Smooth muscle cell (in vitro differentiated cells): ENCODE results near the gene NTN1. TPM values are rescaled to one million over a fixed set of nuclear protein-coding genes. Genes with fewer than 3 reads are reported as not detected.

ENCODE experiments used
- DNase-seq: peaks from one replicate; lab custom pipeline; 2025; ENCODE audit not compliant: unreplicated experiment; lab: John Stamatoyannopoulos, UW
- H2AFZ ChIP-seq: fragments of 200-600 bp; sonication (generic); 2 replicates; pipeline ENCODE4 v1.6.0; 2016; ENCODE audit warnings: antibody characterized with exemption, low read depth, mild to moderate bottlenecking
- H3F3A ChIP-seq: fragments of 200-600 bp; sonication (generic); 2 replicates; pipeline ENCODE4 v1.6.0; 2017; ENCODE audit warnings: antibody characterized with exemption, low read depth
- H3K27ac ChIP-seq: fragments of 200-600 bp; sonication (generic); 2 replicates; pipeline ENCODE4 v1.5.1; 2016; ENCODE audit warnings: low read depth, mild to moderate bottlenecking
- H3K27me3 ChIP-seq: fragments of 200-600 bp; sonication (generic); 2 replicates; pipeline ENCODE4 v1.6.1; 2016; ENCODE audit warnings: low read depth, mild to moderate bottlenecking
- H3K36me3 ChIP-seq: fragments of 200-600 bp; sonication (generic); 2 replicates; pipeline ENCODE4 v1.5.1; 2016; ENCODE audit warnings: low read depth
- H3K4me1 ChIP-seq: fragments of 200-600 bp; sonication (generic); 2 replicates; pipeline ENCODE4 v1.5.1; 2016; ENCODE audit warnings: low read depth
- H3K4me2 ChIP-seq: fragments of 200-600 bp; sonication (generic); 2 replicates; pipeline ENCODE4 v1.6.0; 2016; ENCODE audit warnings: mild to moderate bottlenecking
- H3K4me3 ChIP-seq: fragments of 200-600 bp; sonication (generic); 2 replicates; pipeline ENCODE4 v1.5.1; 2016; ENCODE audit warnings: mild to moderate bottlenecking
- H3K79me2 ChIP-seq: fragments of 200-600 bp; sonication (generic); 2 replicates; pipeline ENCODE4 v1.6.0; 2016; ENCODE audit warnings: low read depth, mild to moderate bottlenecking
- H3K9ac ChIP-seq: fragments of 200-600 bp; sonication (generic); 2 replicates; pipeline ENCODE4 v1.6.0; 2016; ENCODE audit warnings: low read depth
- H3K9me3 ChIP-seq: fragments of 200-600 bp; sonication (generic); replicated peaks from 2 replicates; pipeline ENCODE4 v1.5.1; 2016; ENCODE audit warnings: low read depth
- H4K20me1 ChIP-seq: fragments of 200-600 bp; sonication (generic); 2 replicates; pipeline ENCODE4 v1.6.0; 2016; ENCODE audit warnings: low read depth
- CTCF ChIP-seq: fragments of 200-600 bp; sonication (generic); IDR thresholded peaks from 2 replicates; pipeline ENCODE4 v1.5.1; 2017; ENCODE audit warnings: borderline replicate concordance, mild to moderate bottlenecking, antibody characterized with exemption; ENCODE audit not compliant: insufficient read depth, poor library complexity, severe bottlenecking
- WGBS: methylation state at CpG from one replicate; pipeline ENCODE4 v1.1.7; 2016; ENCODE audit warnings: low lambda C conversion rate; 5-methylcytosine and 5-hydroxymethylcytosine counted together
- polyA plus RNA-seq: library from polyadenylated mRNA; unstranded; fragments of >200 nt; fragmentation: Nextera tagmentation; extraction: Ambion mirVana; gene quantifications from 2 replicates; pipeline ENCODE4 v1.2.1, GENCODE V29; 2016
- total RNA-seq: library from RNA; depleted of rRNA; stranded (reverse); fragments of >200 nt; gene quantifications from 2 replicates; pipeline ENCODE4 v1.2.3, GENCODE V29; 2014

The NTN1 gene
- total and polyA plus RNA-seq, 2 experiments from 2014 or later: 0.07 to 0.72 TPM

DNA sequence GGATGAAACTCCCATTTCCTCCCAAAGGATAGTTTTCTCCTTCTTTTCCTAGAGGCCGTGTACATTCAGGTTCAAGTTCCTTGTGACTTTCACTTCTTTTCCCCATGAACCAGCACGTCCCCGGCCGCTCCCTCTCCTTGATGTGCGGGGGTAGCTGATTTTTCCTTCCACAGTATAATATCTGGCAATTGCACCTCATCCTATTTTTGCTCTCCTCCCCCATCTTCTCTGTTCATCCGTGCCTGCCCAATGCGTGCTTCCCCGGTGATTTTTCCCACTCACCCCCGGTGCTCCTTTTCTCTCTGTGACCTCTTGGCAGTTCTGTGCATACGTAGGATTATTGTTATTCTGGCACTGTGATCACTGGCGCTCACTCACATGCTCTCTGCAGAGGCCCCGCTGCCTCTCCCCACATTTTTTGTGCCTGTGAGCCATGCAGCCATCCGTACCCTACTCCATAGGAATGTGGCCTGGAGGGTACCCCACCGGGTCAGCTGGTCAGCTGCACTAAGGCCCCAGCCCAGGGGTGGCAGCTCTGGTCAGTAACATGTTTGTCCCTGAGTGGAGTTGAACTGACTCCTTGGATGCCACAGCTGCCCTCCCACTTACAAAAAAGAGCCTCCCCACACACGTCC, 100.0 kb downstream of the NTN1 start:
- no peak for DNase-seq
- no peak for TF ChIP-seq CTCF
- 88% methylated on average over 15 of the region's 15 CpGs for WGBS
- no peak overlapping the region for H3K9ac ChIP-seq
- H3K9me3 ChIP-seq: no peaks in the 10 kb centered on the region
- H3K27me3 ChIP-seq: peaks cover 11% of the 10 kb centered on the region
- no peak overlapping the region for H3K27ac ChIP-seq
- no peaks in the 10 kb centered on the region for H4K20me1 ChIP-seq
- no peak overlapping the region for H3K4me3 ChIP-seq
- no peak overlapping the region for H2AFZ ChIP-seq
- no peaks in the 10 kb centered on the region for H3F3A ChIP-seq
- H3K79me2 ChIP-seq: no peaks in the 10 kb centered on the region
- H3K4me1 ChIP-seq: peaks cover 10% of the 10 kb centered on the region
- H3K36me3 ChIP-seq: no peaks in the 10 kb centered on the region
- no peak overlapping the region for H3K4me2 ChIP-seq

GRCh38 chr17:9123594-9124553, 102.6 kb downstream of the NTN1 start:
- Histone ChIP-seq H4K20me1 (no peaks in the 10 kb centered on the region), H3K27me3 (peaks cover 11% of the 10 kb centered on the region), H3F3A (no peaks in the 10 kb centered on the region), H2AFZ (no peak overlapping the region), H3K4me3 (no peak overlapping the region), H3K4me1 (no peaks in the 10 kb centered on the region), H3K79me2 (no peaks in the 10 kb centered on the region), H3K4me2 (no peak overlapping the region), H3K36me3 (no peaks in the 10 kb centered on the region), H3K27ac (no peak overlapping the region), H3K9me3 (no peaks in the 10 kb centered on the region), H3K9ac (no peak overlapping the region)
- WGBS: 80% methylated on average over 17 of the region's 17 CpGs
- TF ChIP-seq CTCF: no peak
- DNase-seq: no peak

DNA sequence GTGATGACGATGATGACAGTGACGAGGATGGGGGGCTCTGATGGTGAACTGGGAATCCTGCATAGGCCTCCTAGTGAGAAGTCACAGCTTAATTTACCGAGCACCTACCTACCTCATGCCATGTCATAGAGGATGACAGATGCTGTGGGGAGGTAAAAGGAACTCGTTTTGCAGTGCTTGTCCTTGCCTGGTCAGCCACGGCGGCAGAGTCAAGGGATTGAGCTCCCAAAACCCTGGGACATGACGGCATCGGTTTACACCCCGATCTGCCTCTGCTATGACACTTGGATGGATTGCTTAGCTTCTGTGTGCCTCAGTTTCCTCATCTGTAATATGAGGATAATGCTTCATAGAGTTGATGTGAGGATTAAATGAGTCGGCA, 103.2 kb downstream of the NTN1 start:
- Histone ChIP-seq H2AFZ (no peak overlapping the region), H3K27me3 (peaks cover 11% of the 10 kb centered on the region), H3K4me1 (no peaks in the 10 kb centered on the region), H3K9ac (no peak overlapping the region), H3K4me3 (no peak overlapping the region), H3K27ac (no peak overlapping the region), H3K36me3 (no peaks in the 10 kb centered on the region), H3K79me2 (no peaks in the 10 kb centered on the region), H4K20me1 (no peaks in the 10 kb centered on the region), H3K4me2 (no peak overlapping the region), H3K9me3 (no peaks in the 10 kb centered on the region), H3F3A (no peaks in the 10 kb centered on the region)
- 89% methylated on average over 10 of the region's 10 CpGs for WGBS
- TF ChIP-seq CTCF: no peak
- no peak for DNase-seq
